HG03280 (cell line): Measurements from ENCODE around the gene VWA8.
"Not testable (repeated sequence)": the region's sequence is repeated elsewhere in the genome, so short reads cannot be mapped to it uniquely, and the experiment has no call there.

Source experiments
- ATAC-seq: cut with Tn5 transposase; IDR thresholded peaks from one replicate; pipeline ENCODE4 v1.9.1; 2021; ENCODE audit warnings: mild to moderate bottlenecking, moderate library complexity; ENCODE audit not compliant: unreplicated experiment

VWA8 gene

GRCh38 chr13:41652735-41653361, 308.1 kb downstream of the VWA8 start:
- ATAC-seq: no peak

GRCh38 chr13:41651413-41652058, 309.4 kb downstream of the VWA8 start:
- no peak for ATAC-seq

GRCh38 chr13:41650706-41651105, 310.2 kb downstream of the VWA8 start:
- no peak for ATAC-seq

DNA sequence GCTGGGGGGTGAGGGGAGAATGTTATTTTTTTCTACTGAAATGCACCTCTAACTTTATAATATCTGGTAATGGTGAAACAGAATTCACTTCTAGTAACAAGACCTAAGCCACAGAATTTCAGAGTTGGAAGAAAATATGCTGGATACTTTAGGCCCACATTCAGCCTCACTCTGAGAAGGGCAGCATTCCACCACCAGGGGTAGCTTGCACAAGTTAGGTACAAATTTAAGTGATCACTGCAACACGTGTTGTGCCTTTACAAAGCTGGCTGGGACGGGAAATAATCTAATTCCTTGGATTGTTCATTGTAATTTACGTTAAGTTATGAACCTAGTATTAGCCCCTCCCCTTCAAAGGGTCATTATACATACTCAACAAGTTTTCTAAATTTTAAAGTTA, 311.2 kb downstream of the VWA8 start:
- ATAC-seq: no peak

GRCh38 chr13:41648314-41648935, 312.5 kb downstream of the VWA8 start:
- ATAC-seq: no peak

GRCh38 chr13:41647699-41648313, 313.1 kb downstream of the VWA8 start:
- ATAC-seq: not testable (repeated sequence)

- no peak for ATAC-seq
These were observed 315.6 kb downstream of the VWA8 start for GRCh38 chr13:41645331-41645730.

GRCh38 chr13:41644742-41645141, 316.2 kb downstream of the VWA8 start:
- ATAC-seq: no peak

DNA sequence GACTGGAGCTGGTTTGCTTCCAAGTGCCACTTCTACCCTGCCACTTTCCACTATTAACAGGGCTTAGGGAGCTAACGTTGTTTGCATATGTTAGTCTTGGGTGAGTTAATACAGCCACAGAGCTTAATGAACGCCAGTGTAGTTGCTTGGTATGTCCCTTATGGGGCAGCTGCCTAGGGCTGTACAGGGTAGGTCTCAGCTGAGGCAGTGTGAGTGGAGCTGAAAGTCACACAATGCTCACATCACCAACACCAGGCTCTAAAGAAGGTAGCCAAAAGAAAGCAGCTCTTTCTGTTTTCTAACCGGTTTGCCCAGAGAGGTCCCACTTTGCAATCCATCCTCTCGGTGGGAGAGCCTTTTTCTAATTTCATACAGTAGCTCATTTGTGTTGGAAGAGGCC, 317.4 kb downstream of the VWA8 start:
- no peak for ATAC-seq

GRCh38 chr13:41641961-41642360, 318.9 kb downstream of the VWA8 start:
- ATAC-seq: no peak

- no peak for ATAC-seq
These were observed 319.5 kb downstream of the VWA8 start for GRCh38 chr13:41641429-41641828.

- no peak for ATAC-seq
These were observed 320.7 kb downstream of the VWA8 start for GRCh38 chr13:41639955-41640780.

DNA sequence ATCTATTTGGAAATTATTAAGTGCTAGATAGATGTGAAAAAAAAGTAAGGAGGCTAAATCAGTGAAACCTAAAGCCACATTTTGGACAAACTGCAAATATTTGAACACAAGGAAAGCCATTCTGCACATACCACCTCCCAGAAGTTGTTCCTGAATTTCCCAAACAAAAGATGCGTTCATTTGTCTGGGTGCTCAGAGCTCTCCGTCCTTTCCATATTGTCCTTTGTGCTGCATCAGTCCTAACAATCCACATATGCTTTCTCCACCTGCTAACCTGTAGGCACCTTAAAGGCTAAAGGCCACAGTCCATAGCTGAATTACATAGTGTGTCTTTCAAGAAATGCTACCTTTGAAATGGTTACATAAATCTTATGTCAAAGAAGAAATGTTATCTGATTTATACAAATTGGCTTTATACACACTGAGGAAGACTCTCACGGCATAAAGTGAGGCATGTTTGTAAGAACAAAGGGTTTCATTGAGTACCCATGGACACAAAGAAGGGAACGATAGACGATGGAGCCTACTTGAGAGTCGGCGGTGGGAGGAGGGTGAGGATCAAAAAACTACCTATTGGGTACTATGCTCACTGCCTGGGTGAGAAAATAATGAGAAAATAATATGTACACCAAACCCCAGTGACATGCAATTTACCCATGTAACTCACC, 321.5 kb downstream of the VWA8 start:
- no peak for ATAC-seq

DNA sequence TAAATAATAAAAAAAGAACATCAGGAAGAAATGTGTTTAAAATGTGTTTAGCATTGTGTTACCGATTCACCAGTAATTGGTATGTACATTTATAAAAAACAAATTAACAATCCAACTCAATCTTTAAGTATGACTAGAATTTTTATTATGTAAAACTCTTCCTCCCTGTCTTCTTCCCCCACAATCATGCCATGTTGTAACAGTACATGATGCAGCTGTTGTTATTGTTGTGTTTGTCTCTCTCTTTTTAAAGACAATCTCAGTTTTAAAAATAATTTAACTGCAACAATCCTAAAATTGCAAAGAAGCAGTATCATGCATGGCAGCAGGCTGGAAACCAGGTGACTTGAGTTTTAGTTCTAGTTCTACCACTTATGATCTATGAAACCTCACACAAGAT, 323.3 kb downstream of the VWA8 start:
- no peak for ATAC-seq

DNA sequence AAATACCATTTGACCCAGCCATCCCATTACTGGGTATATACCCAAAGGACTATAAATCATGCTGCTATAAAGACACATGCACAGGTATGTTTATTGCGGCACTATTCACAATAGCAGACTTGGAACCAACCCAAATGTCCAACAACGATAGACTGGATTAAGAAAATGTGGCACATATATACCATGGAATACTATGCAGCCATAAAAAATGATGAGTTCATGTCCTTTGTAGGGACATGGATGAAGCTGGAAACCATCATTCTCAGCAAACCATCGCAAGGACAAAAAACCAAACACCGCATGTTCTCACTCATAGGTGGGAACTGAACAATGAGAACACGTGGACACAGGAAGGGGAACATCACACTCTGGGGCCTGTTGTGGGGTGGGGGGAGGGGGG, 323.9 kb downstream of the VWA8 start:
- ATAC-seq: not testable (repeated sequence)

- ATAC-seq: not testable (repeated sequence)
These were observed 324.3 kb downstream of the VWA8 start for GRCh38 chr13:41636590-41636989.

DNA sequence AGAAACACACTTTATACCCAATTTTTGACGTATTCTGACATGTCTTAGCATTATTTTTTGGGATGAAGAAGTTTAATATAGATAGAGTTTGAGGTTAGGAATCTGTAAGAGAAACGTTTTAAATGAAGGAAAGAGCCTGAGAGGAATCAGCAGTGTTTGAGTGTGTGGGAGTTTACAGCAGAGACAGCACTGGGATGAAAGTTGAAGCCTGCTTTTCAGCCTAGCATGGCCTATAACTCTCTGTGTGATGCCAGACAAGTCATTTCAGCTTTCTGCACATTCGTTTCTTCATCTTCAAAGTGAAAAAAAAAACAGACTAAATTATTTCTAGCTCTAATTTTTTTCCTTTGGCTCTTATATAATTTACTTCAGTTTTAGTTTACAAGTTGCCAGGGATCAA, 326.5 kb downstream of the VWA8 start:
- no peak for ATAC-seq

GRCh38 chr13:41633776-41634175, 327.1 kb downstream of the VWA8 start:
- no peak for ATAC-seq

- no peak for ATAC-seq
These were observed 329.5 kb downstream of the VWA8 start for GRCh38 chr13:41631296-41631965.

DNA sequence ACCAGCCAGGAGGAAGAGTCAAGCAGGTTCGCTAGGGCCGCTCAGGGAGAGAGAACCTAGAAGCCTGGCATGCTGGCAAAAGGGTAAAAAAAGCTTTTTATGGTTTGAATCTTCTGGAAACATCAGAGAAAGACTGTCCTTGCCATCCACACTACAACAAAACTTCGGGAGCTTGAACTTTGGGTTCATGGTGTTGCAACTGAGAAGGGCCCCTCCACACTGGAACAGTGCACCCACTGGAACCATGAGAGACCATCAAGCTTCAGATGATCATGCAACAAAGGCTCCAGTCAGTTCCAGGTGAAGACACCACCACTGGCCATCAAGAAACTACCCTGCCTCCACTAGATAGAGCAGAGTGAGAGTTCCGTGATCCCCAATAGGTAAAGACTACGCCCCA, 333.5 kb downstream of the VWA8 start:
- no peak for ATAC-seq
